Smooth muscle cell (in vitro differentiated cells): ENCODE measurements around the gene SLC50A1. TPM values are rescaled to one million over a fixed set of nuclear protein-coding genes. Genes with fewer than 3 reads are reported as not detected.
"Not testable (repeated sequence)": the region's sequence is repeated elsewhere in the genome, so short reads cannot be mapped to it uniquely, and the experiment has no call there.

Experiments
- DNase-seq: peaks from one replicate; lab custom pipeline; 2025; ENCODE audit not compliant: unreplicated experiment; lab: John Stamatoyannopoulos, UW
- H2AFZ ChIP-seq: fragments of 200-600 bp; sonication (generic); 2 replicates; pipeline ENCODE4 v1.6.0; 2016; ENCODE audit warnings: antibody characterized with exemption, low read depth, mild to moderate bottlenecking
- H3F3A ChIP-seq: fragments of 200-600 bp; sonication (generic); 2 replicates; pipeline ENCODE4 v1.6.0; 2017; ENCODE audit warnings: antibody characterized with exemption, low read depth
- H3K27ac ChIP-seq: fragments of 200-600 bp; sonication (generic); 2 replicates; pipeline ENCODE4 v1.5.1; 2016; ENCODE audit warnings: low read depth, mild to moderate bottlenecking
- H3K27me3 ChIP-seq: fragments of 200-600 bp; sonication (generic); 2 replicates; pipeline ENCODE4 v1.6.1; 2016; ENCODE audit warnings: low read depth, mild to moderate bottlenecking
- H3K36me3 ChIP-seq: fragments of 200-600 bp; sonication (generic); 2 replicates; pipeline ENCODE4 v1.5.1; 2016; ENCODE audit warnings: low read depth
- H3K4me1 ChIP-seq: fragments of 200-600 bp; sonication (generic); 2 replicates; pipeline ENCODE4 v1.5.1; 2016; ENCODE audit warnings: low read depth
- H3K4me2 ChIP-seq: fragments of 200-600 bp; sonication (generic); 2 replicates; pipeline ENCODE4 v1.6.0; 2016; ENCODE audit warnings: mild to moderate bottlenecking
- H3K4me3 ChIP-seq: fragments of 200-600 bp; sonication (generic); 2 replicates; pipeline ENCODE4 v1.5.1; 2016; ENCODE audit warnings: mild to moderate bottlenecking
- H3K79me2 ChIP-seq: fragments of 200-600 bp; sonication (generic); 2 replicates; pipeline ENCODE4 v1.6.0; 2016; ENCODE audit warnings: low read depth, mild to moderate bottlenecking
- H3K9ac ChIP-seq: fragments of 200-600 bp; sonication (generic); 2 replicates; pipeline ENCODE4 v1.6.0; 2016; ENCODE audit warnings: low read depth
- H3K9me3 ChIP-seq: fragments of 200-600 bp; sonication (generic); replicated peaks from 2 replicates; pipeline ENCODE4 v1.5.1; 2016; ENCODE audit warnings: low read depth
- H4K20me1 ChIP-seq: fragments of 200-600 bp; sonication (generic); 2 replicates; pipeline ENCODE4 v1.6.0; 2016; ENCODE audit warnings: low read depth
- CTCF ChIP-seq: fragments of 200-600 bp; sonication (generic); IDR thresholded peaks from 2 replicates; pipeline ENCODE4 v1.5.1; 2017; ENCODE audit warnings: borderline replicate concordance, mild to moderate bottlenecking, antibody characterized with exemption; ENCODE audit not compliant: insufficient read depth, poor library complexity, severe bottlenecking
- WGBS: methylation state at CpG from one replicate; pipeline ENCODE4 v1.1.7; 2016; ENCODE audit warnings: low lambda C conversion rate; 5-methylcytosine and 5-hydroxymethylcytosine counted together
- polyA plus RNA-seq: library from polyadenylated mRNA; unstranded; fragments of >200 nt; fragmentation: Nextera tagmentation; extraction: Ambion mirVana; gene quantifications from 2 replicates; pipeline ENCODE4 v1.2.1, GENCODE V29; 2016
- total RNA-seq: library from RNA; depleted of rRNA; stranded (reverse); fragments of >200 nt; gene quantifications from 2 replicates; pipeline ENCODE4 v1.2.3, GENCODE V29; 2014

SLC50A1 gene
- total and polyA plus RNA-seq, 2 experiments from 2014 or later: 44.7 to 98.0 TPM

GRCh38 chr1:155110826-155111225, 24.8 kb upstream of the SLC50A1 start:
- H3K27ac ChIP-seq: no peak overlapping the region

DNA sequence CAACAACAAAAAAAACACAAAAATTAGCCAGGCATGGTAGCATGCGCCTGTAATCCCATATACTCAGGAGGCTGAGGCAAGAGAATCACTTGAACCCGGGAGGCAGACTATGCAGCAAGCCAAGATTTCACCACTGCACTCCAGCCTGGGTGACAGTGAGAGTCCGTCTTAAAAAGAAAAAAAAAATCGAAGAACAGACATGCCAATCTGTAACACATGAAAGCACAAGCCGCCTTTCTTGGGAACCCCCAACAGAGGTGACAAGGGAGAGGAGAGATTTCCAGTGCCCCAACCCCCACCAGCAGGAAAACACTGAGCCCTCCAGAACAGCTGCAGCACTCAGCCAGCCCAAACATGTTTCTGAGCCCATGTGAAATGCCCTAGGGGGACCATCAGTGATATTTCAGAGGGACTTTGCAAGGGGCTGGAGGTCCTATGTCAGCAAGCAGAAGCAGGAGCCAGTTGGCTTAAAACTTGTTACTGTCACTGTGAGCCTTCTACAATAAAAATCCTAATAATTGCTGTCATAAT, 22.1 kb upstream of the SLC50A1 start:
- Histone ChIP-seq H3K4me3 (no peak overlapping the region), H2AFZ (no peak overlapping the region), H3K4me2 (no peak overlapping the region), H3F3A (no peaks in the 10 kb centered on the region), H3K4me1 (no peaks in the 10 kb centered on the region), H3K27ac (no peak overlapping the region), H4K20me1 (no peaks in the 10 kb centered on the region), H3K79me2 (no peaks in the 10 kb centered on the region), H3K9me3 (no peaks in the 10 kb centered on the region), H3K9ac (no peak overlapping the region), H3K36me3 (no peaks in the 10 kb centered on the region), H3K27me3 (no peaks in the 10 kb centered on the region)
- DNase-seq: no peak
- TF ChIP-seq CTCF: no peak
- WGBS: 84% methylated on average over 5 of the region's 5 CpGs

More at GRCh38 chr1:155110826-155111225, 24.8 kb upstream of the SLC50A1 start:
- H2AFZ ChIP-seq: no peak overlapping the region
- H3K4me3 ChIP-seq: no peak overlapping the region
- no peaks in the 10 kb centered on the region for H4K20me1 ChIP-seq
- no peaks in the 10 kb centered on the region for H3K27me3 ChIP-seq
- H3K36me3 ChIP-seq: no peaks in the 10 kb centered on the region
- no peaks in the 10 kb centered on the region for H3F3A ChIP-seq
- no peak overlapping the region for H3K9ac ChIP-seq
- H3K9me3 ChIP-seq: no peaks in the 10 kb centered on the region
- TF ChIP-seq CTCF: no peak
- H3K79me2 ChIP-seq: no peaks in the 10 kb centered on the region
- no peaks in the 10 kb centered on the region for H3K4me1 ChIP-seq
- H3K4me2 ChIP-seq: no peak overlapping the region
- WGBS: 84% methylated on average over 8 of the region's 8 CpGs
- no peak for DNase-seq

GRCh38 chr1:155116113-155116764, 19.4 kb upstream of the SLC50A1 start:
- no peak overlapping the region for H3K27ac ChIP-seq
- TF ChIP-seq CTCF: no peak
- WGBS: 78% methylated on average over 4 of the region's 5 CpGs
- no peak overlapping the region for H3K9ac ChIP-seq
- H3K79me2 ChIP-seq: no peaks in the 10 kb centered on the region
- no peak for DNase-seq
- no peak overlapping the region for H3K4me2 ChIP-seq
- no peak overlapping the region for H2AFZ ChIP-seq
- peaks cover 6% of the 10 kb centered on the region for H3K27me3 ChIP-seq
- no peaks in the 10 kb centered on the region for H3K4me1 ChIP-seq
- no peaks in the 10 kb centered on the region for H3K36me3 ChIP-seq
- no peaks in the 10 kb centered on the region for H4K20me1 ChIP-seq
- H3K9me3 ChIP-seq: no peaks in the 10 kb centered on the region
- no peak overlapping the region for H3K4me3 ChIP-seq
- no peaks in the 10 kb centered on the region for H3F3A ChIP-seq

- Histone ChIP-seq H3K36me3 (no peaks in the 10 kb centered on the region), H3K27me3 (peaks cover 6% of the 10 kb centered on the region), H3K27ac (no peak overlapping the region), H3K4me3 (no peak overlapping the region), H2AFZ (no peak overlapping the region), H4K20me1 (no peaks in the 10 kb centered on the region), H3K4me2 (no peak overlapping the region), H3F3A (no peaks in the 10 kb centered on the region), H3K4me1 (no peaks in the 10 kb centered on the region), H3K79me2 (no peaks in the 10 kb centered on the region), H3K9ac (no peak overlapping the region), H3K9me3 (no peaks in the 10 kb centered on the region)
- WGBS: 58% methylated on average over 4 of the region's 4 CpGs
- TF ChIP-seq CTCF: no peak
- DNase-seq: no peak
These were observed 18.0 kb upstream of the SLC50A1 start for GRCh38 chr1:155117610-155118009.

- not testable (repeated sequence) for H3K4me3 ChIP-seq, H3K4me1 ChIP-seq, H3K79me2 ChIP-seq, H3K27ac ChIP-seq, H3K9me3 ChIP-seq, H2AFZ ChIP-seq, DNase-seq, H3K36me3 ChIP-seq, H3F3A ChIP-seq, H4K20me1 ChIP-seq, H3K9ac ChIP-seq, H3K4me2 ChIP-seq, H3K27me3 ChIP-seq
- WGBS: 87% methylated on average over 7 of the region's 7 CpGs
These were observed 17.6 kb upstream of the SLC50A1 start for GRCh38 chr1:155118090-155118489.
